ENCODE data around the gene RBM4B.
"Not testable (repeated sequence)": the region's sequence is repeated elsewhere in the genome, so short reads cannot be mapped to it uniquely, and the experiment has no call there.

Gene RBM4B, protein sequence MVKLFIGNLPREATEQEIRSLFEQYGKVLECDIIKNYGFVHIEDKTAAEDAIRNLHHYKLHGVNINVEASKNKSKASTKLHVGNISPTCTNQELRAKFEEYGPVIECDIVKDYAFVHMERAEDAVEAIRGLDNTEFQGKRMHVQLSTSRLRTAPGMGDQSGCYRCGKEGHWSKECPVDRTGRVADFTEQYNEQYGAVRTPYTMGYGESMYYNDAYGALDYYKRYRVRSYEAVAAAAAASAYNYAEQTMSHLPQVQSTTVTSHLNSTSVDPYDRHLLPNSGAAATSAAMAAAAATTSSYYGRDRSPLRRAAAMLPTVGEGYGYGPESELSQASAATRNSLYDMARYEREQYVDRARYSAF

DNA sequence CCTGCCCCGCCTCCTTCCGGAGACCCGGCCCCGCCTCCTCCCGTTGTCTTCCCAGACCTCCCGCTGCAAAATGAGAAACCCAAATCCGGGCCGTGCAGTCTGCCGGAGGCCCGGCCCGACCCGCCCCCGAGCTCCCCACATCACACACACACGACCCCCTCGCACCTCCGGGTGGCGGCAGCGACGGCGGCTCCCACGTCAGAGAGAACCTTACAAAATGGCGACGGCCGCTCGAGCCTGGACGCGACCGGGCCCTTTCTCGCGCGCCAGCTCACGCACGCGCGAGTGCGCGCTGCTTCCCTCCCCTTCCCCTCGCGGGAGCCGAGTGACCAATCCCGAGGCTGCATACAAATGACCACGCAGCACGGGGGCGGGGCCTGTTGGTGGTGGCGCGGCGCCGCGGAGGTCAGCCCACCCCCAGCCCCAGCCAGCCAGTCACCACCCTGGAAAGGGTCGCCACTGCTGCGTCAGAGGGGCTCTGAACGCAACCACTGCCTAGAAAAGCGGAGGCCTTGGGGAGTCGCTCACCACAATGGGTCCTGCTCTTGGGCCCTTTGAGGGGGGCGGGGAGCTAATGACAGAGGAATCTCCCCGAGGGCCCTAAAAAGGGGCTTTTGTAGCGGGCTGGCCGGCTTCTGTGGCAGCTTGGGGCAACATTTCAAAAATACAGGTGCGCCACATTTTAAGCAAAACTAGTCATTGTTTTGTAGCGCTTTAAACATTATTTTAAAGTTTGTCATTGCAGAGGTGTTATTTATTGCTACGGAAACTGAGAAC, at the start of gene RBM4B:
RBM4B (minus strand) TSS at position 289 of the 777 bp plus-strand sequence. CDS start 808 bp downstream, outside the sequence.
- H3K4me3 ChIP-seq (ENCODE audit: low read depth, low read length), result peak within 1 kb of the TSS; percentile 57
- DNase-seq (ENCODE audit: low read depth), result peak; percentile 81

DNA sequence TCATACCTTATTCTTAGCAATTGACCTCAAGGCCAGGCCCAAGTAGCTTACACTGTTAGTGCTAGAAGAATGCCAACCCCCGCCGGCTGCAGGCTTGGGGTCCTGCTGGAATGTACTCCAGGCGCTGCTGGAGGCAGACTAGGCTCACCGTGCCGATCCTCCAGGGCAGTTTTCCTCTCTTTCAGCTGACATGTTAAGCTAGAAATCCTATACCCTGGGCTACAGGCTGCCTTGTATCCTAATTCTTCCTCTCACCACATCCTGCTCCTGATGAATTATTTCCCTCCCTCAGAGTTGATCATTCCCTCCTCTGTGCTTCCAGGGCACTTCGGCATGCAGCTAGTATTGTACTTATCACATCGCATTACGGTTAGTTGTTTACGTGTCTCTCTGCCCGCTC, 48.0 kb upstream of the RBM4B start:
- DNase-seq (ENCODE audit: low read depth), result no peak
- H3K4me3 ChIP-seq (ENCODE audit: low read depth, low read length), result no peak overlapping the region

DNA sequence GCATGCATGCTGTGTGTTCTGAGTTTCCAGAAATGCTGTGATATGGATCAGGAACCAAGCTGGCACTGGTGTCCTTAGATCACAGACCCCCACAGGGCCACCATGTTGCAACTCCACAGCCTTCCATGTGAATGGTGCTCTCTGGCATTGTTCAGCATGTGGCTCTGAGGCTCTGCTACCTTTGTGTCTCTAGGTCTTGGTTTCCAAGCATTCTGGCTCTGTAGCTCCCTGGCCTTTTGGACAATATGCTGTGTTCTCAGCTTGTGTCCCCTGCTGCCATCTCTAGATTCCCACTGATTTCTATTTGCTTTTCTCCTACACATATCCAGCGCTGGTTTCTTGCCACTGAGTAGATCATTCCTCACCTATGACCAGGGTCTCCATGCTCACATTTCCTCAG, 47.4 kb upstream of the RBM4B start:
- no peak overlapping the region for H3K4me3 ChIP-seq (ENCODE audit: low read depth, low read length)
- DNase-seq (ENCODE audit: low read depth), result no peak

DNA sequence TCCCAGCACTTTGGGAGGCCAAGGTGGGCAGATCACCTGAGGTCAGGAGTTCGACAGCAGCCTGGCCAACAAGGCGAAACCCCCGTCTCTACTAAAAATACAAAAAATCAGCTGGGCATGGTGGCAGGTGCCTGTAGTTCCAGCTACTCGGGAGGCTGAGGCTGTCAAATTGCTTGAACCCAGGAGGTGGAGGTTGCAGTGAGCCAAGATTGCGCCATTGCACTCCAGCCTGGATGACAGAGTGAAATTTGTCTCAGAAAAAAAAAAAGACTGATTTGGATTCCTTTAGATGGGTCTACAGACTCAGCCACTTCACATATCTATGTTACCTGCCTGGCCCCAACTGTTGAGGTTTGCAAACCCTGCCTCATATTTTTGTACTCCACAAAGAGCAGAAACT, 46.5 kb upstream of the RBM4B start:
- not testable (repeated sequence) for DNase-seq (ENCODE audit: low read depth); H3K4me3 ChIP-seq (ENCODE audit: low read depth, low read length)

DNA sequence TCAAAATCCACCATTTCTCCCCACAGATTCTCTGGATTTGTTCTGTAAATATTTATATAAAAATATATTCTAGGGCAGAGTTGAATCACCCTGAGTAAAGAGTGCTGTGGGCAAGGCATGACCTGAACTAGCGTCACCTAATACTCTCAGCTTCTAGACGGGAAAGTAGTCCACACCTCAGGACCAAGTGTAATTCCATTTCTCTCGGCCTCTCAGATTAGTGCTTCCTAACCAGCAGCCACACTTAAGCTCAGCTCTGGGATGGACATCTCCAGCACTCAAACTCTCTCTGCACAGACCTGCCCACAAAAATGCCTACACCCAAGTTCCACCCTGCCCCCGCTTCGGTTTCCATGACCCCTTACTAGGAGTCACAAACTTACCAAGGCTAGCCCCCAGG, 46.0 kb upstream of the RBM4B start:
- no peak for DNase-seq (ENCODE audit: low read depth)
- no peak overlapping the region for H3K4me3 ChIP-seq (ENCODE audit: low read depth, low read length)

DNA sequence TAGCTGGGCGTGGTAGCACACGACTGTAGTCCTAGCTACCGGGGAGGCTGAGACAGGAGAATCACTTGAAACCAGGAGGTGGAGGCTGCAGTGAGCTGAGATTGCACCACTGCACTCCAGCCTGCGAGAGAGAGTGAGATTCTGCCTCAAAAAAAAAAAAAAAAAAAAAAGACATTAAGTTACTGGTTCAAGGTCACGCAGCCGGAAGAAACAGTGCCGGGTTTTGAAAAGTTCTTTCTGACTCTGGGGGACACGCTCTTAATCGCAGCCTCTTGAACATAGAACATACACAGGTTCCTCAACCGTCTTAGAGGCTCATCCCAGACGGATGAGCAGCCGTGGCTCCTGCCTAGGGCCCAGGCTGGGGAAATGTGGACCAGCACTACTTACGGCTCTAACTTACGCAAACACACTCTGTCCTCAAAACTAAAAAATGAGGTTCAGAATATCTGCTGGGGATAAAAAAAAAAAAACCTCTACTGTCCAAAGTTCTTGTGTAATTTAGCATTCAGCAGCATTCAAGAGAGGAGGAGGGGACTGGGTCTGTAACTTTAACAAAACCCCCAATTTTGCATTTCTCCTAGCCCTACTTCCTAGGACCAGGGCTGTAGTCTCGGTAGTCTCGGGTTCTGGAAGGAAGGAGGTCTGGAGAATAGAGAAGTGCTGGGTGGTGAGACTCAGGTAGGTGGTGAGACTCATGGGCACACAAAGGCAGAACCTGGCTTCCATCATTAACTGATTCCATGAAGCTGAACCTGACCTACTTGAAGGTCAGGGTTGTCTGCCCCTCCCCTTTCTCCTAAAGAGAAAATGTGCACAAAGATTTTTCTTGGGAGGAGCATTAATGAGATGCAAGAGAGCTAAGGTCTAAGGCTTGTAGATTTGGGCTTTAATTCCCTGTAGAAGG, 45.3 kb upstream of the RBM4B start:
- H3K4me3 ChIP-seq (ENCODE audit: low read depth, low read length), result no peak overlapping the region
- no peak for DNase-seq (ENCODE audit: low read depth)

DNA sequence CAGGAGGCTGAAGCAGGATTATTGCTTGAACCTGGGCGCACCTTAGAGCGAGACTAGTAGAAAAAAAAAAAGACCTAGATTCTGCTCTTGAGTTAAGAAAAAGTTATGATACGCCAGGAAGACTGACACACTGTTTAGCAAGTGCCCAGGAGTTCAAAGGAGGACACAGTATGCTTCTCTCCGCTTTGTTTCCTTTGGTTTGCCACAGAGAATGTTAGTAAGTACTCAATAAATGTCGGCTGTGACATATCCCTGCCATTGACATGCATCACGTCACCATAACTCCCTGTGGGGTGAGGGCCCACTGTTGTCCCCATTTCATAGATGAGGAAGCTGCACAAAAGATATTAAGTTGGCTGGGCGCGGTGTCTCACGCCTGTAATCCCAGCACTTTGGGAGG, 44.3 kb upstream of the RBM4B start:
- H3K4me3 ChIP-seq (ENCODE audit: low read depth, low read length), result no peak overlapping the region
- DNase-seq (ENCODE audit: low read depth), result no peak

DNA sequence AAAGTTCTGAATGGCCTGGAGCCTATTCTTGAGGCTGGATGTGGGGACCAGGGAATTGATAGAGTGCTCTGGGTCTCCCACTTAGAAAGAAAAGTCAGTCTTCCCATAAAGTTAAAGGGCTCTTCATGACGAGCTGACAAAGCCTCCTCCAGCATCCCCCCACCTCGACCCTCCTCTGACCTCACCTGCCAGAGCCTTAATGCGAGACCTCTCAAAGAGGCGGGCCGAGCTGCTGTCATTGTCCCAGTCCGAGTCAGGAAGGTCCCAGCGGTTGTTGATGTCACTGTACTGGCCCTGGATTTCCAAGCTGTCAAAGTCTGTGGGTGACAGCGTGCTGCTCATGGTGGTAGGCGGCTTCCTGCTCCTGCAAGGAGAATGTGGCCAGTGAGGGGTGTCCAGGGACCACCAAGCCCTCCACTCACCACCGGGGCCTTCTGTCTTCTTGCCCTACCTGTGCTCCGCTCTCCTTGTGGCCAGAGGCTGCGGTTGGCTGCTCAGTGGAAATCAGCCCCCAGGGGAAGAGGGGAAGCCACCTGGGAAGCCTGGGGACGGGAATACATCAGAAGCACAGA, 43.3 kb upstream of the RBM4B start:
- DNase-seq (ENCODE audit: low read depth), result no peak
- H3K4me3 ChIP-seq (ENCODE audit: low read depth, low read length), result no peak overlapping the region

DNA sequence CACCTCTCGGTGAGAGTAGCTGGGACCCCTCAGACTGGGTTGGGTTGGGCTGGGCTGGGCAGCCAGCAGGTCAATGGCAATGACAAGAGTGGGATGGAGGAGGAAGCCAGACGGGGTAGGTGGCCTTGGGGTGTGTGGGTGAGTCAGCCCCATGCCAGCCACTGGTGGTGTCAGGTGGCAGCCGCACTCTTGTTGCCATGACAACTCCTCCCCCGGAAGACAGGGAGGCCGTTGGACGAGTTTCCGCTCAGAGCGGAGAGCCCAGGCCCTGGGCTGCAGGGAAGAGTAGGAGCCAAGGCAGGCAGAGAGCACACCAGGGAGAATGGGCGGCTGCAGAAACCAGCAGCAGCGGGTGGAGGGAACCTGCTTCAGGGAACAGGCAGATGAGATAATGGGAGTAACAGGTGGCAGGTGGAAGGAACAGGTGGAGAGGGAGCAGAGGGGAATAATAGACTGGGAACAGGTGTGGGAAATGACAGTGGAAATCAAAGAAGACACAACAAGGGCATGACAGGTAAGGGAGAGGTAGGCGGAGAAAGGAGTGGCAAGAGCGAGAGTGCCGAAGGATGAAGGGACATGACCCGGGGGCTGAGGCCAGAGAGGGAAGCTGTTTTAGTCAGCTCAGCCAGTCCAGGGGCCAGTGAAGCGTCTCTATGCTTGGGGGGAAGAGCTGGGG, 42.7 kb upstream of the RBM4B start:
- no peak overlapping the region for H3K4me3 ChIP-seq (ENCODE audit: low read depth, low read length)
- DNase-seq (ENCODE audit: low read depth), result peak; percentile 16

DNA sequence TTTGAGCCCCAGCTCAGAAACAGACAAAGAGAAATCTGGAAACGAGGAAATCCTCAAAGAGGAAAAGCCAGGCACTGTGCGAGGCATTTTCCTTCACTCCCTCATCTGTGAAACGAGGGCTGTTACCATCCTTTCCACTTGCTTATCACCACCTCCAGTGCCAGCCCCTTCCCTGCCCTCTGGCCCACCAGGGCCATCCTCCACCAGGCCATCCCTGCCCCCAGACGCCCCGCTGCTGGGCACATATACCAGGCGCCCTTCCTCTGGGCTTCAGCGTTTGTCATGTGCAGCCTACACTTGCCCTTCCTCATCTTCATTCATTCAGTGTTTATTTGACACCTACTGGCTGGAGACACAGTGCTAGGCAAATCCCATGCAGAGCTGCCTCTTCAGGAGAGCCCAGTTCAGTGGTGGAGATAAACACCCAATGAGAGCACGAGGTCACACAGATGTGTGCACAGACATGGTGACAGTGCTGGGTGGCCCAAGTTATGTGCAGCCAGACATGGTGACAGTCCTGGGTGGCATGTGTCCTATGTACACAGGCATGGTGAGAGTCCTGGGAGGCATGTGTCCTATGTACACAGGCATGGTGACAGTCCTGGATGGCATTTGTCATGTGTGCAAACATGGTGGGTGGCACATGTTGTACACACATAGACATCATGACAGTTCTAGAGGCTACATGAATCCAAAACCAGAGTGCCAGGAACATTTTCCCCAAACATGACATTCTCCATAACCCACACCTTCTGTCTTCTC, 41.6 kb upstream of the RBM4B start:
- H3K4me3 ChIP-seq (ENCODE audit: low read depth, low read length), result no peak overlapping the region
- no peak for DNase-seq (ENCODE audit: low read depth)

DNA sequence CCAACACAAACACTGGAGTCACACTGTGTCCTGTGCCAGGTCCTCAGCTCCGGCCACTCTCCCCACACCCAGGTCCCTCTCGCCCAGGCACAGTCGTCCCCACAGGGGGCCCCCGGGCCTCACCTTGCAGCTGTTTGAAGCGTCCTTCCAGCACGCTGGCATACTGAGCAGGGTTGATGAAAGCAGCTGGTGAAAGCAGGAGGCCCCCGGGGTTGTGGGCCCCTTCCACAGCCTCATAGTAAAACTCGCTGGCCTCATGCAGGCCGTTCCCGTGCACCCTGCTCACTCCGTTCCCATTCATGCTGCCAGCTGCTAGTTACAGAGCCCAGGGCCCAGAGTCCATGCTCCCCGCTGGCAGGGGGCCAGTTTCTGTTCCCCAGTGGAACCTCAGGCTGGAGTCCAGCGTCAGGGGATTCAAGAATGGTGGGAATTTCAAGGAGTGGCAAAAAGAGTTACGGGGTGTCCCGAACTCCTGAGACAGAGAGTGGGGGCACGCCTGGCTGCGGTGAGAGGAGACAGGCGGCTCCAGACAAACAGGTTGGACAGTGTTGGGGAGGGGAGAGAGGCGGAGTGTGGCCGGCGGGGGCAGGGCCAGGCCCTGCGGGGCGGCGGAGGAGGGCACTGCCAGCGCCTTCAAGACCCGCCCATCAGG, 40.8 kb upstream of the RBM4B start:
- no peak for DNase-seq (ENCODE audit: low read depth)

DNA sequence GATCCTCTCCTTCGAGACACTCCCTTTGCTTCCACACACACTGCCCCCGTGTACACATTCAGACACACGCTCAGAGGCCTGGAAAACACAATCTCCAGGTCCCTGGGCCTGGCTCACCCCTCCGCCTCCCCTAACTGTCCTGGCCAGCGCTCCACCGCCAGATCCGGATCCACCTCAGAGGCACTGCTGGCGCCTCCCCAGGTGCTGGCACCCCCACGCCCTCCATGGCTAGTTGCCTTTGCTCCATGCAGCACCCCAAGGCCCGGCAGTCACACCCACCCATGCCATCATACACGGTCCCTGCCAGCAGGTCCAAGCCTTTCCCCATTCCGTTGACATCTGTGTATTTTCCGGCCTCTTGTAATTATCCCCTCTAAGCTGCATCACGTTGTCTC, 40.2 kb upstream of the RBM4B start:
- no peak overlapping the region for H3K4me3 ChIP-seq (ENCODE audit: low read depth, low read length)
- no peak for DNase-seq (ENCODE audit: low read depth)

More for the DNA sequence above, 40.8 kb upstream of the RBM4B start:
- H3K4me3 ChIP-seq (ENCODE audit: low read depth, low read length), result no peak overlapping the region

DNA sequence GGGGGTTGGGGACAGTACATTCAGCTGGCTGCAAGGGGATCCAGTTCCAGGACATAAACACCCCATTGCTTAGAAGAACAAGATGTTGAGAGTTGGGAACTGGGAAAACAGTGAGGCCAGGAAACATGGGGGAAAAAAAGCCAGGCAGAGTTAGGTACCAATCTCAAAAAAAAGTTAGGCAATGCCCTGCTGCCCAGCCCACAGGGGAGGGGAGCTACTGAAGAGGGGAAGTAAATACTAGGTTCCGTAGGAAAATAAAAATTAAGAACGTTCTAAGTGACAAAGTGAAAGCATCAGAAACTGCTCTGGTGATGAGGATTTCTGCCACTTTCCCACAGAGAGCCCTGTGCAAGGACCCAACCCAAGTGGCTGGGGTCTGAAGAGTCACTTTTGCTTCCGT, 39.3 kb upstream of the RBM4B start:
- H3K4me3 ChIP-seq (ENCODE audit: low read depth, low read length), result no peak overlapping the region
- DNase-seq (ENCODE audit: low read depth), result no peak

DNA sequence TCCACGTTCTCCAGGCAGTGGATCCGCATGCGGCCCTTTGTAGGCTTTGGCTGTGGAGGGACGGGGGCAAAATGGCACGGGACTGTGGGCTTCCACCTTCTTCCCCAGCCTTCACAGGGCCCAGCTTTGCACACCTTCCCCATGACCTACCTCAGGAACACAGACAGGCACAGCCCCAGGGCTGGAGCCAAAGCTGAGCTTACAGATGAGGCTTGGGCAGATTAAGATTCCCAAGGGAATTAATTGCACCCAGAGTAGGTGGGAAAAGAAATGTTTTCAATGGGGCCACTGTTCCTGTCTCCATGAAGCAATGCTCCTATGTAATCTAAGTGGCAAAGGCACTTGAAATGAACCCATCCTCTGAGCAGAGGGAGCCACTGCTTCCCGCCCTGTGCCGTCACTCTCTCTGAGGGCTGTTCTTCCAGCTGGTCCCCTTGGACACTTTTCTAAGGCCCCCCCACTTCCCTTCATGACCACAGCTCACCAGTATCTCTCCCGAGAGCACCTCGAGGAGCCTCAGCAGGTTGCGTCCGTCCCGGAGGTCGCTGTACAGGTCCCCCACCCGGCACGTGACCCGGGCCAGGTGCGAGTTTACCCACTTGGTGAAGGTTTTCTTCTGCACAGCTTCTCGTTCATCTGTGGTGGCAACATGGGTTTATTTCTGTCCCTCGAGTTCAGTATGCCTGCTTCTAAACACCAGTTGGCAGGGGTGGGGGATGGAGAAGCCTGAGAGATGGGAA, 37.8 kb upstream of the RBM4B start:
- no peak for DNase-seq (ENCODE audit: low read depth)
- H3K4me3 ChIP-seq (ENCODE audit: low read depth, low read length), result no peak overlapping the region

DNA sequence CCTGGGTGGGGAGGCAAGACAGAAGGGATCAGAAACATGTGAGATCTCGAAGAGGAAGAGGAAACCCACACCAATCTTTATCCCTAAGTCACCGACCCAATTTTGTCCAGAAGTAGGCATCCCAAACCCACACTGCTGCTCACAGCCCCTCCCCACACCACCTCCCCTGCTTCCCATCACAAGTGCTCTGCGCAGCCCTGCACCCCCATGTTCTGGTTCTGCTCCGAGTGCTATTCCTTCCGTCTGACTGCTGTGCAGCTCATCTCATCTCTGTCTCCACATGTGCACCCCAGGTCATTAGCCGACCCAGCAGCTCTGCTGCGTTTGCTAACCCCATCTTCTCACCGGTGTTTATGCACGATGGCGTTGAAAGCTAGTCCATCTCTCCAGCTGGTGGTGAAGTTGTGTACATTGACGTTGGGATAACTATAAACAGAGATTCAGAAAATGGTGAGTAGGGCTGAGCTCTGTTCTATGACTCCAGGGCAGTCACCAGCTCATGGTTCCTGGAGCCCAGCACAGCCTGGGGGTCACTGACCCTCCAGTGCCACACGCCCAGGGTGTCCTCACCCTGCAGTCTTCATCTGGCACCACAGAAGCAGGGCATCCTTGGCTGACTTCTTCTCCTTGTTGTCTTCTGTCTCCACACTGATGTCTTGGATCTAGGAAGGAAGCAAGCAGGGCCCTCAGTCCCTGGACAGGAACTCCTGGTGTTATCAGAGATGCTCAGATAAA, 36.2 kb upstream of the RBM4B start:
- no peak overlapping the region for H3K4me3 ChIP-seq (ENCODE audit: low read depth, low read length)
- no peak for DNase-seq (ENCODE audit: low read depth)

DNA sequence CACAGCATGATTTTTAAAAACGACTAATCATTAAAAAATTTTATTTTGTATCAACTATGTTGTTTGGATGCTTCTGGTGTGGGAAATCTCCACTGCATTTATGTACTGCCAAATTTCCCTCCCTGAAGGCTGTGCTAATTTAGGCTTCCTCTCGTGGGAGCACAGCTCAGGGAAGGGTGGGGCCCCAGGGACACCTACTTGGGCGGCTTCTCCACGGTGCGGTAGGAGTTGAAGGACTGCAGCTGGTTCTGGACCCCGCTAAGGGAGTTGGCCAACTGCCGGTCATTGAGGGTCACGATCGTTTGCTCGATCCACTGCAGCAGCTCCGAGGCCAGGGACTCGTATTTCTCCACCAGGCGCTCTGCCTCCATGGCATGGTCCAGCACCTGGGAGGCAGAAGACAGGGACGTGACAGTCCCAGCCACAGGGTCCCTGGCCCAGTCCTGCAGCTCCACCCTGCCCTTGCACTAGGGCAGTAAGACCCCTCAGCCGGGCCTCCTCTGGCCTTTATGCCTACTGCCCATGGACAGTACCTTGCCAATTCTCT, 32.8 kb upstream of the RBM4B start:
- no peak for DNase-seq (ENCODE audit: low read depth)
- H3K4me3 ChIP-seq (ENCODE audit: low read depth, low read length), result no peak overlapping the region
